ENCODE data around the gene TMEM219. TPM values are rescaled to one million over a fixed set of nuclear protein-coding genes. Genes with fewer than 3 reads are reported as not detected.

The TMEM219 gene
- total and polyA plus RNA-seq, 2 donors from 2014 or later = 127 to 288 TPM

DNA sequence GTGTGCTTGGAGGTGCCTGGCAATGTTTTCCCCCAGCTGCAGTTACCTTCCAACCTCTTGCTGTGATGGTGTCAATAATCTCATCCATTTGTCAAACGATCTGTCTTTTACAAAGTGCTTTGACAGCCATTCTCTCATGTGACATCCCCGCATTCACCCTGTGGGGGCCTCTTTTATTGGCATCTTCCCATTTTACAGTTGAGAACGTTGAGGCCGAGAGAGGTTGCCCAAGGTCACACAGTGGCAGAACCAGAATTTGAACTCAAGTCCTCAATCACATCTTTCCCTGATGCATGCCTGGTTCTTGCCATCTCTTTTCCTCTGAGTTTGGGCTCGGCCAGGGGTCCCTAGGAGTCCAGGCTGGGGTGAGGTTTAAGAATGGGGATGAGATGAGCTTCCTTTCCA is 13.3 kb downstream of the TMEM219 start:
- peak overlapping the region in 1 of 2 donors; percentile 32 for H3K27ac ChIP-seq (ENCODE audit: low read depth in 2 of 2, low read length in 2 of 2)
- no peaks in the 10 kb centered on the region for H3K9me3 ChIP-seq (ENCODE audit: control insufficient read depth in 2 of 3, insufficient read depth in 1 of 3, low read length in 3 of 3)
- intact Hi-C loops (cut with DNase I) = no loop called here
- peaks cover 3 to 30% (median 14%) of the 10 kb centered on the region in 3 donors for H3K4me1 ChIP-seq (ENCODE audit: control insufficient read depth in 2 of 3, insufficient read depth in 2 of 3, low read depth in 1 of 3, low read length in 3 of 3)
- H3K36me3 ChIP-seq (ENCODE audit: control insufficient read depth in 2 of 3, insufficient read depth in 3 of 3, low read length in 3 of 3) = peaks cover 13 to 27% (median 23%) of the 10 kb centered on the region in 3 donors
- peak overlapping the region; percentile 86 to 96 (median 88) for H3K4me3 ChIP-seq (ENCODE audit: low read length in 3 of 3)
- FAIRE-seq (no peak), DNase-seq (no peak)
- TF ChIP-seq, protein P1, sequence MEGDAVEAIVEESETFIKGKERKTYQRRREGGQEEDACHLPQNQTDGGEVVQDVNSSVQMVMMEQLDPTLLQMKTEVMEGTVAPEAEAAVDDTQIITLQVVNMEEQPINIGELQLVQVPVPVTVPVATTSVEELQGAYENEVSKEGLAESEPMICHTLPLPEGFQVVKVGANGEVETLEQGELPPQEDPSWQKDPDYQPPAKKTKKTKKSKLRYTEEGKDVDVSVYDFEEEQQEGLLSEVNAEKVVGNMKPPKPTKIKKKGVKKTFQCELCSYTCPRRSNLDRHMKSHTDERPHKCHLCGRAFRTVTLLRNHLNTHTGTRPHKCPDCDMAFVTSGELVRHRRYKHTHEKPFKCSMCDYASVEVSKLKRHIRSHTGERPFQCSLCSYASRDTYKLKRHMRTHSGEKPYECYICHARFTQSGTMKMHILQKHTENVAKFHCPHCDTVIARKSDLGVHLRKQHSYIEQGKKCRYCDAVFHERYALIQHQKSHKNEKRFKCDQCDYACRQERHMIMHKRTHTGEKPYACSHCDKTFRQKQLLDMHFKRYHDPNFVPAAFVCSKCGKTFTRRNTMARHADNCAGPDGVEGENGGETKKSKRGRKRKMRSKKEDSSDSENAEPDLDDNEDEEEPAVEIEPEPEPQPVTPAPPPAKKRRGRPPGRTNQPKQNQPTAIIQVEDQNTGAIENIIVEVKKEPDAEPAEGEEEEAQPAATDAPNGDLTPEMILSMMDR (IDR thresholded peaks at IDR 0.05; ENCODE audit: borderline replicate concordance, extremely low read depth, insufficient read depth) = no peak
- no peaks in the 10 kb centered on the region for H3K27me3 ChIP-seq (ENCODE audit: control insufficient read depth, insufficient read depth, low read length)
- H3K9ac ChIP-seq (ENCODE audit: low read length in 3 of 3) = peak overlapping the region; percentile 26 to 93 (median 67)

DNA sequence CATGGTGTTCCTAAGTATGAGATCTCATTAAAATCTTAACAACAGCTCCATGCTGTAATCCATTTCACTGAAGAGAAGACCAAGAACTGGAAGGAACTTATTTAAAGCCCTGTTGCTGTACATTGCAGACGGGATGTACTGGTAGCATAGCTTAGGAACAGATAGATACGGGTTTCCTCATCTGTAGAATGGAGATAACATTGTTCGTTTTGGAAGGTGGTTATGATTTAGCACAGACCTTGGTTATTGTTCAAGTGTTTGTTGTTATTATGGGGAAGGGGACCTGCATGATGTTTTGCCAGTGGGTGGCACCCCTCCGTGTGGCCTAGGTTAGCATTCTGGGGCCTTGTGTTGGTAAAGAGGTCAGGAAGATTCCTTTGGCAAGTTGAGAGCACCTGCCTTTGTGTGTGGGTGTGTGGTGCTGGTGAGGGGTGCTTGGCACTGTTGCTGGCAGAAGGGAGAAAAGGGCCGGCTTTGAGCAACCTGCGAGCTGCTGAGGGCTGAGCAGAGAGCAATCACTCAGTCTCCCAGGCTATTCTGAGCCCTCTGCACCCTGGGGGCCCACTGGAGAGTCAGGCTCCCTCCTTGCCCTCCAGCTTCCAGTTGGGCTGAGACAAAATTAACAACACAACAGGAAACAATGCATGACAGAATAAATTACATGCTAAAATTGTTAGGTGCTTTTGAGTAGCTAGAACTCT is 14.1 kb downstream of the TMEM219 start:
- TF ChIP-seq, protein P1 (IDR thresholded peaks at IDR 0.05; ENCODE audit: borderline replicate concordance, extremely low read depth, insufficient read depth) = no peak
- FAIRE-seq = no peak
- Histone ChIP-seq H3K27ac (ENCODE audit: low read depth in 2 of 2, low read length in 2 of 2) (peak overlapping the region in 1 of 2 donors; percentile 32), H3K4me3 (ENCODE audit: low read length in 3 of 3) (peak overlapping the region; percentile 21 to 96 (median 86)), H3K36me3 (ENCODE audit: control insufficient read depth in 2 of 3, insufficient read depth in 3 of 3, low read length in 3 of 3) (peaks cover 15 to 35% (median 27%) of the 10 kb centered on the region in 3 donors), H3K4me1 (ENCODE audit: control insufficient read depth in 2 of 3, insufficient read depth in 2 of 3, low read depth in 1 of 3, low read length in 3 of 3) (peaks cover 3 to 30% (median 14%) of the 10 kb centered on the region in 3 donors), H3K27me3 (ENCODE audit: control insufficient read depth, insufficient read depth, low read length) (no peaks in the 10 kb centered on the region), H3K9ac (ENCODE audit: low read length in 3 of 3) (peak overlapping the region in 2 of 3 donors; percentile 38 to 93), H3K9me3 (ENCODE audit: control insufficient read depth in 2 of 3, insufficient read depth in 1 of 3, low read length in 3 of 3) (no peaks in the 10 kb centered on the region)
- no peak for DNase-seq
- intact Hi-C loops (cut with DNase I) = no loop called here

DNA sequence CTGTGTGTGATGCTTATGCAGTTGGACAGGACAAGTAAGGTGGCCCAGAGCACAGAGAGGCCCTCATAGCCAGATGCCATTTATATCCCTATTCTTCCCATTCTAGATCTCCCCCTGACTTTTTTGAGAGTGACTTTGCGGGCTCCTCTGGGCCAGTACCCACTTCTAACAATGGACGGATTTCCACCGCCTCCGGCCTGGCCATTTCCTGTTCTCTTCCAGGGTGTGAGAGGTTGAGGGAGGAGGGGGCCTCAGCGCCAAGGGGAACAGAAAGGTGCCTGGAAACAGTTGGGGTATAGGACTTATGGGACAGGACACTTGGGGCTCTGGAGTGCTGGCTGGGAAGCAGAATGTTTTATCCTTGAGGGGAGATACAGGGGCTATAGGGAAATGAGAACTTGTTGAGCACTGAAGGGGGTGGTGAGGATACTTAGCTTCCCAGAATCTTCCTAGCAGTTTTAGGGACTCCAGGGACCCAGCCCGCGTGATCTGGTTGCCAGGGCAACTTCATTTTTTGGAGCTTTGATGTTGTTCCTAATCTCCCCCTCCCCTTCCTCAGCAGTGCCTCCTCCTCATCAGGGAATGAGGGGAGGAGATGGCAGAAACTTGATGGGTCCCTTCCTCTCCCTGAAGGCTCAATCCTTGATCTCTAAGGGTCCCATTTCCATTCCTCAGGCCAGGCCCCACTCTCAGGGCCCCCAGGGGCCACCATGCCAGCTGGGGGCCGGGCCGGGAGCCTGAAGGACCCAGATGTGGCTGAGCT is 15.4 kb downstream of the TMEM219 start:
- no peaks in the 10 kb centered on the region for H3K9me3 ChIP-seq (ENCODE audit: control insufficient read depth in 2 of 3, insufficient read depth in 1 of 3, low read length in 3 of 3)
- H3K36me3 ChIP-seq (ENCODE audit: control insufficient read depth in 2 of 3, insufficient read depth in 3 of 3, low read length in 3 of 3) = peaks cover 17 to 48% (median 34%) of the 10 kb centered on the region in 3 donors
- no peak for FAIRE-seq
- H3K27ac ChIP-seq (ENCODE audit: low read depth in 2 of 2, low read length in 2 of 2) = peak overlapping the region in 1 of 2 donors; percentile 15
- no peaks in the 10 kb centered on the region for H3K27me3 ChIP-seq (ENCODE audit: control insufficient read depth, insufficient read depth, low read length)
- peak overlapping the region in 1 of 3 donors; percentile 38 for H3K9ac ChIP-seq (ENCODE audit: low read length in 3 of 3)
- intact Hi-C loops (cut with DNase I) = no loop called here
- TF ChIP-seq, protein P1 (IDR thresholded peaks at IDR 0.05; ENCODE audit: borderline replicate concordance, extremely low read depth, insufficient read depth) = no peak
- H3K4me1 ChIP-seq (ENCODE audit: control insufficient read depth in 2 of 3, insufficient read depth in 2 of 3, low read depth in 1 of 3, low read length in 3 of 3) = peaks cover 3 to 30% (median 14%) of the 10 kb centered on the region in 3 donors
- H3K4me3 ChIP-seq (ENCODE audit: low read length in 3 of 3) = peak overlapping the region; percentile 7 to 96 (median 86)
- no peak for DNase-seq

Data from kidney (tissue), 14 donors.